Endothelial cell of umbilical vein (primary cell): ENCODE data around the gene WNT6. TPM values are rescaled to one million over a fixed set of nuclear protein-coding genes. Genes with fewer than 3 reads are reported as not detected.

Source experiments
- BruUV-seq: library from RNA; stranded (reverse); fragments of 400-500 nt; replicated peaks from 2 replicates; lab custom pipeline; 2021; lab: Mats Ljungman, UMichigan
- CTCF ChIA-PET: fragments of 300-600, 350-600 bp; sonication (Branson Sonifier 250); formaldehyde crosslinking; loops from one replicate; lab custom pipeline; 2021; ENCODE audit warnings: antibody characterized with exemption, inconsistent platforms; lab: Charles Lee
- POLR2A ChIA-PET: fragments of 300-600, 350-600 bp; sonication (Branson Sonifier 250); formaldehyde crosslinking; loops from one replicate; lab custom pipeline; 2021; ENCODE audit warnings: antibody characterized with exemption, inconsistent platforms; lab: Charles Lee
- DNase-seq: peaks from one replicate; pipeline ENCODE4 v3.0.0-alpha.2; 2011; ENCODE audit warnings: low read depth, low spot score
- FAIRE-seq: peaks from 2 replicates; lab custom pipeline; 2011; peaks lifted over from hg19 to GRCh38; lab: Jason Lieb, UNC
- H2AFZ ChIP-seq: 2 replicates; pipeline ENCODE4 v1.6.0; 2012; ENCODE audit warnings: low read depth, low read length, control low read depth, inconsistent platforms
- H3K27ac ChIP-seq: 2 replicates; pipeline ENCODE4 v1.5.1; 2011; ENCODE audit warnings: low read depth, mild to moderate bottlenecking, control low read depth, low read length, moderate library complexity; ENCODE audit not compliant: insufficient read depth
- H3K27me3 ChIP-seq, 2 experiments: 2 replicates each; pipeline versions ENCODE4 v1.6.0 to v1.6.1; 2011; ENCODE audit warnings: low read length in 2 of 2, mixed read lengths in 1 of 2; ENCODE audit not compliant: control insufficient read depth in 2 of 2, insufficient read depth in 2 of 2
- H3K36me3 ChIP-seq, 2 experiments: 2 replicates in 1 of 2; 3 replicates in 1 of 2; pipeline ENCODE4 v1.5.1; 2011; ENCODE audit warnings: low read length in 2 of 2, mild to moderate bottlenecking in 1 of 2, moderate library complexity in 1 of 2; ENCODE audit not compliant: control insufficient read depth in 2 of 2, insufficient read depth in 2 of 2; ENCODE audit errors: extremely low read depth in 1 of 2
- H3K4me1 ChIP-seq: 3 replicates; pipeline ENCODE4 v1.5.1; 2011; ENCODE audit warnings: mild to moderate bottlenecking, low read length; ENCODE audit not compliant: control insufficient read depth, insufficient read depth; ENCODE audit errors: extremely low read depth
- H3K4me2 ChIP-seq: 2 replicates; pipeline ENCODE4 v1.6.1; 2011; ENCODE audit warnings: low read length, control low read depth, mixed read lengths; ENCODE audit not compliant: insufficient read depth
- H3K4me3 ChIP-seq, 3 experiments: fragments of 200-600 bp in 1 of 3; sonication (generic), shearing (Covaris generic) in 1 of 3; replicated peaks in 1 of 3; 2 replicates each; pipeline ENCODE4 v1.5.1; 2011 to 2016; ENCODE audit warnings: control low read depth in 3 of 3, low read length in 3 of 3, mild to moderate bottlenecking in 2 of 3, inconsistent platforms in 1 of 3, low read depth in 1 of 3, moderate library complexity in 1 of 3; ENCODE audit not compliant: insufficient read depth in 1 of 3
- H3K79me2 ChIP-seq: 2 replicates; pipeline ENCODE4 v1.6.0; 2012; ENCODE audit warnings: low read length, inconsistent platforms; ENCODE audit not compliant: control insufficient read depth, insufficient read depth
- H3K9ac ChIP-seq: replicated peaks from 2 replicates; pipeline ENCODE3; 2011; ENCODE audit warnings: low read length, control low read depth; ENCODE audit not compliant: insufficient read depth; ENCODE audit errors: extremely low read depth
- H3K9me1 ChIP-seq: replicated peaks from 3 replicates; pipeline ENCODE4 v1.6.0; 2011; ENCODE audit warnings: mild to moderate bottlenecking, low read length; ENCODE audit not compliant: control insufficient read depth, insufficient read depth; ENCODE audit errors: extremely low read depth
- H3K9me3 ChIP-seq: replicated peaks from 2 replicates; pipeline ENCODE4 v1.5.1; 2012; ENCODE audit warnings: low read length, inconsistent platforms; ENCODE audit not compliant: control insufficient read depth, insufficient read depth
- H4K20me1 ChIP-seq: replicated peaks from 2 replicates; pipeline ENCODE3; 2011; ENCODE audit warnings: mild to moderate bottlenecking, low read length; ENCODE audit not compliant: control insufficient read depth, insufficient read depth; ENCODE audit errors: extremely low read depth
- CTCF ChIP-seq, 2 donors: IDR thresholded peaks; 1 replicate in 1 of 2; 2 replicates in 1 of 2; pipeline ENCODE4 v1.5.1; 2011; ENCODE audit warnings: low read length in 2 of 2, mild to moderate bottlenecking in 2 of 2, moderate library complexity in 2 of 2, control low read depth in 1 of 2, inconsistent platforms in 1 of 2, low read depth in 1 of 2; ENCODE audit not compliant: insufficient read depth in 1 of 2; ENCODE audit errors: extremely low read depth in 1 of 2
- EZH2 ChIP-seq: IDR thresholded peaks from 2 replicates; pipeline ENCODE4 v1.6.1; 2012; ENCODE audit warnings: borderline replicate concordance, low read depth, mild to moderate bottlenecking, moderate library complexity, low read length, inconsistent platforms; ENCODE audit not compliant: severe bottlenecking
- FOS ChIP-seq: IDR thresholded peaks from 2 replicates; pipeline ENCODE4 v1.6.1; 2011; ENCODE audit warnings: mild to moderate bottlenecking, low read length, moderate library complexity, borderline replicate concordance; ENCODE audit not compliant: insufficient read depth
- JUN ChIP-seq: IDR thresholded peaks from 2 replicates; pipeline ENCODE4 v1.6.1; 2011; ENCODE audit warnings: borderline replicate concordance, low read depth; ENCODE audit not compliant: insufficient read length, insufficient read depth
- MYC ChIP-seq: IDR thresholded peaks from one replicate; pipeline ENCODE4 v1.6.1; 2011; ENCODE audit warnings: mild to moderate bottlenecking, low read depth, low read length
- dilution Hi-C: fragments of 300-500 bp; cut with MboI; formaldehyde crosslinking; loops from one replicate; pipeline ENCODE4 v1.15.0; 2019; ENCODE audit warnings: low sequenced_read_pairs; ENCODE audit not compliant: extremely low pct_ligation_motif_present
- intact Hi-C: fragments of 100-400 bp; cut with micrococcal nuclease; formaldehyde crosslinking; loops from one replicate; pipeline ENCODE4 v1.10.0; 2022
- polyA plus RNA-seq, 4 experiments: library from polyadenylated mRNA; depleted of rRNA in 3 of 4; stranded (reverse) in 3 of 4; unstranded in 1 of 4; fragments of >200 nt; gene quantifications; 2 replicates each; pipeline versions ENCODE4 v1.2.1 to v1.2.3, GENCODE V29; 2011 to 2012; ENCODE audit warnings: missing spikeins in 1 of 4
- total RNA-seq: library from RNA; stranded (reverse); gene quantifications from 2 replicates; pipeline ENCODE4 v1.2.3, GENCODE V29; 2021

The WNT6 gene
- total and polyA plus RNA-seq, 2 donors (not counting 3 experiments of a cell fraction or from before 2014, with no cell fraction given): not detected

GRCh38 chr2:218883491-218884490 lies 24.2 kb downstream of the WNT6 start:
- no peaks in the 10 kb centered on the region for H3K4me1 ChIP-seq
- H4K20me1 ChIP-seq: no peaks in the 10 kb centered on the region
- no peak overlapping the region for H3K4me2 ChIP-seq
- H3K36me3 ChIP-seq: no peaks in the 10 kb centered on the region
- no peak for DNase-seq
- no peak overlapping the region for H2AFZ ChIP-seq
- CTCF ChIA-PET: interaction anchor here (7.8 kb wide), 1 partner anchor 14 kb away, joined by 103 read pairs; no protein-coding TSS in a partner anchor
- dilution Hi-C loops: no loop called here
- H3K9me3 ChIP-seq: no peaks in the 10 kb centered on the region
- FAIRE-seq: peak; percentile 44
- no peaks in the 10 kb centered on the region for H3K79me2 ChIP-seq
- H3K27me3 ChIP-seq: peaks cover 63 to 79% of the 10 kb centered on the region in 2 experiments
- no peaks in the 10 kb centered on the region for H3K9me1 ChIP-seq
- no peak overlapping the region for H3K9ac ChIP-seq
- no peak overlapping the region for H3K4me3 ChIP-seq
- POLR2A ChIA-PET: no interaction called here
- no peak overlapping the region for H3K27ac ChIP-seq
- no peak for TF ChIP-seq MYC
- no peak for TF ChIP-seq CTCF (IDR thresholded peaks at IDR 0.05; ENCODE audit: extremely low read depth in 1 of 2, insufficient read depth in 1 of 2, low read depth in 1 of 2, low read length in 2 of 2)
- no peak for TF ChIP-seq JUN
- TF ChIP-seq FOS: no peak
- TF ChIP-seq EZH2: peak; percentile 85
- intact Hi-C loops: no loop called here
- BruUV-seq: no TSS peak
